Tibial nerve (tissue), 4 donors: ENCODE data around the gene FAM13B. TPM values are rescaled to one million over a fixed set of nuclear protein-coding genes. Genes with fewer than 3 reads are reported as not detected.

Experiments used
- DNase-seq, 2 donors: peaks; one replicate each; pipeline ENCODE4 v3.0.0-alpha.2; 2019; ENCODE audit warnings: low spot score in 2 of 2
- H3K27ac ChIP-seq, 4 donors: fragments of 200-600 bp; sonication (generic) in 3 of 4; one replicate each; pipeline ENCODE4 v1.5.1; 2017 to 2019; ENCODE audit warnings: mild to moderate bottlenecking in 1 of 4
- H3K27me3 ChIP-seq, 2 donors: fragments of 200-600 bp; sonication (generic) in 1 of 2; one replicate each; pipeline versions ENCODE4 v1.5.1 to v1.6.0; 2017 to 2019
- H3K36me3 ChIP-seq, 3 donors: fragments of 200-600 bp; sonication (generic); one replicate each; pipeline ENCODE4 v1.5.1; 2018 to 2019
- H3K4me1 ChIP-seq, 4 donors: fragments of 200-600 bp; sonication (generic) in 3 of 4; one replicate each; pipeline ENCODE4 v1.5.1; 2017 to 2019
- H3K4me3 ChIP-seq, 4 donors: fragments of 200-600 bp; sonication (generic) in 3 of 4; one replicate each; pipeline ENCODE4 v1.5.1; 2017 to 2019; ENCODE audit warnings: mild to moderate bottlenecking in 1 of 4, moderate library complexity in 1 of 4
- H3K9me3 ChIP-seq, 4 donors: fragments of 200-600 bp; sonication (generic) in 3 of 4; one replicate each; pipeline ENCODE4 v1.5.1; 2017 to 2019
- CTCF ChIP-seq, 5 experiments: fragments of 200-600 bp in 3 of 5; fragments of 450-650 bp in 2 of 5; sonication (generic) in 3 of 5; IDR thresholded peaks; one replicate each; pipeline ENCODE4 v1.5.1; 2016 to 2019; ENCODE audit warnings: antibody characterized with exemption in 5 of 5, mild to moderate bottlenecking in 3 of 5, moderate library complexity in 2 of 5
- EP300 ChIP-seq, 2 donors: sonication (generic); formaldehyde crosslinking; IDR thresholded peaks; one replicate each; pipeline ENCODE4 v1.6.1; 2017; ENCODE audit warnings: antibody characterized with exemption in 2 of 2, mild to moderate bottlenecking in 1 of 2
- POLR2A ChIP-seq, 2 donors: fragments of 450-650 bp; IDR thresholded peaks; one replicate each; pipeline ENCODE4 v1.6.1; 2017; ENCODE audit warnings: antibody characterized with exemption in 2 of 2, mild to moderate bottlenecking in 2 of 2, moderate library complexity in 2 of 2
- WGBS, 2 donors: methylation state at CpG; one replicate each; pipeline ENCODE4 v1.1.5; 2018; 5-methylcytosine and 5-hydroxymethylcytosine counted together
- total RNA-seq, 4 donors: library from RNA; depleted of rRNA; stranded (reverse); fragments of >200 nt; gene quantifications; one replicate each; pipeline ENCODE4 v1.1.0, GENCODE V29; 2016

Gene FAM13B
- total RNA-seq, 4 donors from 2014 or later = 59.4 to 85.9 (median 72.3) TPM

GRCh38 chr5:138015916-138016315 lies 17.0 kb downstream of the FAM13B start:
- no peak for DNase-seq
- H3K36me3 ChIP-seq = peaks cover 0 to 57% (median 3%) of the 10 kb centered on the region in 3 donors
- H3K9me3 ChIP-seq = no peaks in the 10 kb centered on the region
- TF ChIP-seq POLR2A (IDR thresholded peaks at IDR 0.05) = no peak
- no peak for TF ChIP-seq CTCF (IDR thresholded peaks at IDR 0.05)
- TF ChIP-seq EP300 (IDR thresholded peaks at IDR 0.05) = no peak
- no peaks in the 10 kb centered on the region for H3K27me3 ChIP-seq
- H3K4me1 ChIP-seq = peaks cover 0 to 16% (median 0%) of the 10 kb centered on the region in 4 donors
- 87 to 93% methylated on average over 2 of the region's 2 CpGs for WGBS, 2 donors
- no peak overlapping the region for H3K4me3 ChIP-seq
- H3K27ac ChIP-seq = no peak overlapping the region

GRCh38 chr5:138011991-138012390 lies 20.9 kb downstream of the FAM13B start:
- no peak for TF ChIP-seq POLR2A (IDR thresholded peaks at IDR 0.05)
- no peak for TF ChIP-seq EP300 (IDR thresholded peaks at IDR 0.05)
- no peak for TF ChIP-seq CTCF (IDR thresholded peaks at IDR 0.05)
- Histone ChIP-seq H3K4me3 (no peak overlapping the region), H3K27me3 (no peaks in the 10 kb centered on the region), H3K4me1 (peaks cover 0 to 5% (median 0%) of the 10 kb centered on the region in 4 donors), H3K9me3 (no peaks in the 10 kb centered on the region), H3K27ac (no peak overlapping the region), H3K36me3 (peaks cover 0 to 60% (median 12%) of the 10 kb centered on the region in 3 donors)
- no peak for DNase-seq

GRCh38 chr5:138000102-138000723 lies 32.7 kb downstream of the FAM13B start:
- TF ChIP-seq EP300 (IDR thresholded peaks at IDR 0.05) = no peak
- TF ChIP-seq CTCF (IDR thresholded peaks at IDR 0.05) = no peak
- TF ChIP-seq POLR2A (IDR thresholded peaks at IDR 0.05) = no peak
- Histone ChIP-seq H3K4me3 (no peak overlapping the region), H3K4me1 (peaks cover 0 to 40% (median 8%) of the 10 kb centered on the region in 4 donors)

GRCh38 chr5:137997726-137998213 lies 35.1 kb downstream of the FAM13B start:
- no peak for TF ChIP-seq POLR2A (IDR thresholded peaks at IDR 0.05)
- no peak for TF ChIP-seq CTCF (IDR thresholded peaks at IDR 0.05)
- H3K4me1 ChIP-seq = peaks cover 0 to 57% (median 13%) of the 10 kb centered on the region in 4 donors
- DNase-seq = no peak
- H3K9me3 ChIP-seq = peaks cover 0 to 4% (median 0%) of the 10 kb centered on the region in 4 donors
- H3K27me3 ChIP-seq = no peaks in the 10 kb centered on the region
- no peak overlapping the region for H3K4me3 ChIP-seq
- 97 to 100% methylated on average over 1 of the region's 1 CpG for WGBS, 2 donors
- H3K36me3 ChIP-seq = peaks cover 0 to 33% (median 0%) of the 10 kb centered on the region in 3 donors
- peak overlapping the region in 1 of 4 donors; percentile 8 for H3K27ac ChIP-seq

More at GRCh38 chr5:138000102-138000723, 32.7 kb downstream of the FAM13B start:
- no peak for DNase-seq
- peaks cover 0 to 4% (median 0%) of the 10 kb centered on the region in 4 donors for H3K9me3 ChIP-seq
- no peaks in the 10 kb centered on the region for H3K27me3 ChIP-seq
- H3K36me3 ChIP-seq = peaks cover 0 to 45% (median 0%) of the 10 kb centered on the region in 3 donors
- WGBS, 2 donors = 66 to 79% methylated on average over 6 of the region's 6 CpGs
- H3K27ac ChIP-seq = peak overlapping the region in 2 of 4 donors; percentile 35 to 72

GRCh38 chr5:137995749-137996128 lies 37.1 kb downstream of the FAM13B start:
- Histone ChIP-seq H3K36me3 (peaks cover 0 to 25% (median 0%) of the 10 kb centered on the region in 3 donors), H3K4me3 (no peak overlapping the region), H3K9me3 (peaks cover 0 to 4% (median 0%) of the 10 kb centered on the region in 4 donors), H3K27ac (peak overlapping the region in 1 of 4 donors; percentile 57), H3K27me3 (no peaks in the 10 kb centered on the region), H3K4me1 (peaks cover 0 to 51% (median 13%) of the 10 kb centered on the region in 4 donors)
- TF ChIP-seq POLR2A (IDR thresholded peaks at IDR 0.05) (no peak), CTCF (IDR thresholded peaks at IDR 0.05) (no peak), EP300 (IDR thresholded peaks at IDR 0.05) (no peak)
- 66 to 69% methylated on average over 3 of the region's 3 CpGs for WGBS, 2 donors
- DNase-seq = no peak
